Measurements from ENCODE around the gene AKAP12. TPM values are rescaled to one million over a fixed set of nuclear protein-coding genes. Genes with fewer than 3 reads are reported as not detected.

The AKAP12 gene
- total RNA-seq, 1 donor from 2014 or later = 0.69 TPM

DNA sequence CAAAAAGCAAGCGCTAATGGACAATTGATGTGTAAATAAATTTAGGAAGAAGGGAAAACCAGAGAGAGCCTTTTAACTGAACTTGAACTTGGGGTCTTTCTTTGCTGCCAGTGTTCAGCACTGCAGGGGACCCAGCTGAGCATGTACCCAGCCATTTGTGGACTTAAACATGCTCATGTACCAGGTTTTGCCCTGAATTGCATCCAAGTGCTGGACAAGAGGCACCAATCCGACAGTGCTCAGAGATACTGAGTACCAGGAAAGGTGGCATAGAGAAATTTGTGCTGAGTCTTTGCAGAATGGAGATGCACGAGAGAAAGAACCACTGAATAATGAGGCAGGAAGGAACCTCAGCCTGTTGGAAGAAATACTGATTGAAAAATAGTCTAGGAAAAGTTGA is 16.0 kb downstream of the AKAP12 start:
- POLR2A ChIA-PET = no interaction called here
- no peak for ATAC-seq (ENCODE audit: low read depth)

GRCh38 chr6:151257985-151258445 is 18.2 kb downstream of the AKAP12 start:
- no peak overlapping the region for H3K27ac Mint-ChIP-seq
- H3K36me3 Mint-ChIP-seq (ENCODE audit: low read depth) = no peaks in the 10 kb centered on the region
- H3K9me3 Mint-ChIP-seq = no peaks in the 10 kb centered on the region
- DNase-seq (no peak), ATAC-seq (ENCODE audit: low read depth) (no peak)
- intact Hi-C loops (cut with micrococcal nuclease) = no loop called here
- ChIA-PET CTCF (no interaction called here), POLR2A (no interaction called here)
- H3K4me1 Mint-ChIP-seq = no peaks in the 10 kb centered on the region
- no peak overlapping the region for H3K4me3 Mint-ChIP-seq
- H3K27me3 Mint-ChIP-seq = peaks cover 3% of the 10 kb centered on the region
- TF ChIP-seq, protein P1, sequence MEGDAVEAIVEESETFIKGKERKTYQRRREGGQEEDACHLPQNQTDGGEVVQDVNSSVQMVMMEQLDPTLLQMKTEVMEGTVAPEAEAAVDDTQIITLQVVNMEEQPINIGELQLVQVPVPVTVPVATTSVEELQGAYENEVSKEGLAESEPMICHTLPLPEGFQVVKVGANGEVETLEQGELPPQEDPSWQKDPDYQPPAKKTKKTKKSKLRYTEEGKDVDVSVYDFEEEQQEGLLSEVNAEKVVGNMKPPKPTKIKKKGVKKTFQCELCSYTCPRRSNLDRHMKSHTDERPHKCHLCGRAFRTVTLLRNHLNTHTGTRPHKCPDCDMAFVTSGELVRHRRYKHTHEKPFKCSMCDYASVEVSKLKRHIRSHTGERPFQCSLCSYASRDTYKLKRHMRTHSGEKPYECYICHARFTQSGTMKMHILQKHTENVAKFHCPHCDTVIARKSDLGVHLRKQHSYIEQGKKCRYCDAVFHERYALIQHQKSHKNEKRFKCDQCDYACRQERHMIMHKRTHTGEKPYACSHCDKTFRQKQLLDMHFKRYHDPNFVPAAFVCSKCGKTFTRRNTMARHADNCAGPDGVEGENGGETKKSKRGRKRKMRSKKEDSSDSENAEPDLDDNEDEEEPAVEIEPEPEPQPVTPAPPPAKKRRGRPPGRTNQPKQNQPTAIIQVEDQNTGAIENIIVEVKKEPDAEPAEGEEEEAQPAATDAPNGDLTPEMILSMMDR (IDR thresholded peaks at IDR 0.05) = no peak

More for the DNA sequence above, 16.0 kb downstream of the AKAP12 start:
- CTCF ChIA-PET = no interaction called here
- intact Hi-C loops (cut with micrococcal nuclease) = no loop called here
- TF ChIP-seq, protein P1 (IDR thresholded peaks at IDR 0.05) = no peak
- Mint-ChIP-seq H3K27ac (no peak overlapping the region), H3K9me3 (no peaks in the 10 kb centered on the region), H3K36me3 (ENCODE audit: low read depth) (no peaks in the 10 kb centered on the region), H3K4me1 (no peaks in the 10 kb centered on the region), H3K4me3 (no peak overlapping the region), H3K27me3 (peaks cover 3% of the 10 kb centered on the region)
- DNase-seq = no peak

GRCh38 chr6:151260205-151260604 is 20.4 kb downstream of the AKAP12 start:
- no peaks in the 10 kb centered on the region for H3K9me3 Mint-ChIP-seq
- no peak for DNase-seq
- CTCF ChIA-PET = no interaction called here
- H3K4me1 Mint-ChIP-seq = no peaks in the 10 kb centered on the region
- H3K27ac Mint-ChIP-seq = no peak overlapping the region
- H3K4me3 Mint-ChIP-seq = no peak overlapping the region
- TF ChIP-seq, protein P1 (IDR thresholded peaks at IDR 0.05) = no peak
- POLR2A ChIA-PET = no interaction called here
- peaks cover 5% of the 10 kb centered on the region for H3K27me3 Mint-ChIP-seq
- intact Hi-C loops (cut with micrococcal nuclease) = no loop called here
- no peak for ATAC-seq (ENCODE audit: low read depth)
- no peaks in the 10 kb centered on the region for H3K36me3 Mint-ChIP-seq (ENCODE audit: low read depth)

GRCh38 chr6:151263035-151263434 is 23.3 kb downstream of the AKAP12 start:
- Mint-ChIP-seq H3K27ac (no peak overlapping the region), H3K4me1 (no peaks in the 10 kb centered on the region), H3K4me3 (no peak overlapping the region), H3K9me3 (no peaks in the 10 kb centered on the region), H3K36me3 (ENCODE audit: low read depth) (no peaks in the 10 kb centered on the region), H3K27me3 (peaks cover 3% of the 10 kb centered on the region)
- intact Hi-C loops (cut with micrococcal nuclease) = no loop called here
- ChIA-PET CTCF (no interaction called here), POLR2A (no interaction called here)
- no peak for DNase-seq
- ATAC-seq (ENCODE audit: low read depth) = no peak
- TF ChIP-seq, protein P1 (IDR thresholded peaks at IDR 0.05) = no peak

DNA sequence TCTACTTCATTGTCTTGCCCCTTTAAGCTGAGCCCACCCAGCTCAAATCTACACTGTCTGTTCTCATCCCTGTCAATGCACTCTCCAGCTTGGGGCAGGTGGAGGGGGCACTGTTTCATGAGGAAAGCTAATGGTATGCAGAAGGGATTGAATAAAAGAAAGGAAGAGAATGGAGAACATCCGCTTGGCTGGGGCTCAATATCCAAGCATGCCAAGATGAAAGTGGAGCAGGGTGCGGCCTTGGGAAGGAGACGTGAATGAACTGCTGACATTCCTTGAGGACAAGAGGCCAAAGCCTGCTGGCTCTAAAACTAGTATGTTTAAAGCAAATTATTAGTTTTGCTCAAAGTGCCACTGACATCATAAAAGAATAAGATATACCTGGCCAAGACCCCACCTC is 24.2 kb downstream of the AKAP12 start:
- Mint-ChIP-seq H3K4me3 (no peak overlapping the region), H3K36me3 (ENCODE audit: low read depth) (no peaks in the 10 kb centered on the region), H3K27ac (no peak overlapping the region), H3K4me1 (no peaks in the 10 kb centered on the region), H3K9me3 (no peaks in the 10 kb centered on the region), H3K27me3 (peaks cover 2% of the 10 kb centered on the region)
- intact Hi-C loops (cut with micrococcal nuclease) = no loop called here
- TF ChIP-seq, protein P1 (IDR thresholded peaks at IDR 0.05) = no peak
- DNase-seq (no peak), ATAC-seq (ENCODE audit: low read depth) (no peak)
- ChIA-PET CTCF (no interaction called here), POLR2A (no interaction called here)

All from activated B cell treated with CpG ODN at 0.5 μM for 24 hours (primary cell).